Measurements from ENCODE around the gene GRIA3.

GRCh38 chrX:123181233-123181914 lies 2.7 kb upstream of the GRIA3 start:
- TF ChIP-seq YY1 (IDR thresholded peaks at IDR 0.05; ENCODE audit: insufficient read depth, insufficient read length) = no peak
- TF ChIP-seq ZNF274 (IDR thresholded peaks at IDR 0.05; ENCODE audit: low read depth, low read length) = no peak
- no peak for TF ChIP-seq SUZ12 (IDR thresholded peaks at IDR 0.05; ENCODE audit: extremely low read depth, insufficient read depth, insufficient read length)

Data from NT2/D1 (cell line).